ENCODE data around the gene TFB1M.

DNA sequence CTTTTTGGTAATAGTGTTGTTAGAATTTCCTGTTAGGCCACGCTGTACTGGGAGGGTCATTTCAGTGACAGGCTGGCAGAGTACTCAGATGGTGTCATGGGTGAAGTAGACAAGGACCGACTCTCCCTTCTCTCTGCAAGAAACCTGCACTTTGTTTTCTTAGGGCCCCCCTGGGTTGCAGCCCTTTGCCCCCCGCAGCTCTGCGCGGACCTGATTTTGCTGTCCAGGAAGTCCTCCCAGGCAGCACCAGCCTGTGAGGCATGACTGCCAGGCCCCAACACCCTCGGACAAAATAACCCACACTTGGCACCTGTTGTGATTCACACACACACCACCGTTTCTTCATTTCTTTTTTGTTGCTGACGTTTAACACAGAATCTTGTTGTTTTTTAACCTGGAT is 72.3 kb downstream of the TFB1M start:
- TF ChIP-seq, protein P1, sequence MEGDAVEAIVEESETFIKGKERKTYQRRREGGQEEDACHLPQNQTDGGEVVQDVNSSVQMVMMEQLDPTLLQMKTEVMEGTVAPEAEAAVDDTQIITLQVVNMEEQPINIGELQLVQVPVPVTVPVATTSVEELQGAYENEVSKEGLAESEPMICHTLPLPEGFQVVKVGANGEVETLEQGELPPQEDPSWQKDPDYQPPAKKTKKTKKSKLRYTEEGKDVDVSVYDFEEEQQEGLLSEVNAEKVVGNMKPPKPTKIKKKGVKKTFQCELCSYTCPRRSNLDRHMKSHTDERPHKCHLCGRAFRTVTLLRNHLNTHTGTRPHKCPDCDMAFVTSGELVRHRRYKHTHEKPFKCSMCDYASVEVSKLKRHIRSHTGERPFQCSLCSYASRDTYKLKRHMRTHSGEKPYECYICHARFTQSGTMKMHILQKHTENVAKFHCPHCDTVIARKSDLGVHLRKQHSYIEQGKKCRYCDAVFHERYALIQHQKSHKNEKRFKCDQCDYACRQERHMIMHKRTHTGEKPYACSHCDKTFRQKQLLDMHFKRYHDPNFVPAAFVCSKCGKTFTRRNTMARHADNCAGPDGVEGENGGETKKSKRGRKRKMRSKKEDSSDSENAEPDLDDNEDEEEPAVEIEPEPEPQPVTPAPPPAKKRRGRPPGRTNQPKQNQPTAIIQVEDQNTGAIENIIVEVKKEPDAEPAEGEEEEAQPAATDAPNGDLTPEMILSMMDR (IDR thresholded peaks at IDR 0.05): no peak
- no peak for TF ChIP-seq EZH2 (IDR thresholded peaks at IDR 0.05)
